ENCODE measurements around the gene CFAP97.

The CFAP97 gene

GRCh38 chr4:185227131-185227551, 23.3 kb upstream of the CFAP97 start:
- H3K27me3 ChIP-seq (ENCODE audit: control insufficient read depth, insufficient read depth, low read length), result no peaks in the 10 kb centered on the region
- no peak overlapping the region for H2AFZ ChIP-seq
- no peak overlapping the region for H3K4me2 ChIP-seq (ENCODE audit: low read length)
- peaks cover 5% of the 10 kb centered on the region for H3K79me2 ChIP-seq
- no peak overlapping the region for H3K9ac ChIP-seq
- no peaks in the 10 kb centered on the region for H3K9me3 ChIP-seq (ENCODE audit: control insufficient read depth, low read length)
- TF ChIP-seq CTCF (IDR thresholded peaks at IDR 0.05), result no peak
- no peak overlapping the region for H3K4me3 ChIP-seq (ENCODE audit: low read depth, low read length)
- H3K27ac ChIP-seq, result no peak overlapping the region
- peaks cover 2% of the 10 kb centered on the region for H3K4me1 ChIP-seq
- no peaks in the 10 kb centered on the region for H3K36me3 ChIP-seq (ENCODE audit: control insufficient read depth, insufficient read depth, low read length)

- no peak for TF ChIP-seq CTCF (IDR thresholded peaks at IDR 0.05)
- Histone ChIP-seq H3K36me3 (ENCODE audit: control insufficient read depth, insufficient read depth, low read length) (no peaks in the 10 kb centered on the region), H3K4me1 (peaks cover 2% of the 10 kb centered on the region), H3K4me2 (ENCODE audit: low read length) (no peak overlapping the region), H3K9ac (no peak overlapping the region), H3K27me3 (ENCODE audit: control insufficient read depth, insufficient read depth, low read length) (no peaks in the 10 kb centered on the region), H3K4me3 (ENCODE audit: low read depth, low read length) (no peak overlapping the region), H3K27ac (no peak overlapping the region), H3K9me3 (ENCODE audit: control insufficient read depth, low read length) (no peaks in the 10 kb centered on the region), H2AFZ (no peak overlapping the region), H3K79me2 (peaks cover 9% of the 10 kb centered on the region)
Observed at GRCh38 chr4:185225940-185226339, 22.1 kb upstream of the CFAP97 start.

GRCh38 chr4:185224597-185224996, 20.8 kb upstream of the CFAP97 start:
- TF ChIP-seq CTCF (IDR thresholded peaks at IDR 0.05), result no peak
- Histone ChIP-seq H3K4me3 (ENCODE audit: low read depth, low read length) (no peak overlapping the region), H3K9me3 (ENCODE audit: control insufficient read depth, low read length) (no peaks in the 10 kb centered on the region), H3K4me1 (peaks cover 2% of the 10 kb centered on the region), H3K9ac (no peak overlapping the region), H3K79me2 (peaks cover 11% of the 10 kb centered on the region), H3K27ac (no peak overlapping the region), H3K27me3 (ENCODE audit: control insufficient read depth, insufficient read depth, low read length) (no peaks in the 10 kb centered on the region), H3K36me3 (ENCODE audit: control insufficient read depth, insufficient read depth, low read length) (no peaks in the 10 kb centered on the region), H2AFZ (no peak overlapping the region), H3K4me2 (ENCODE audit: low read length) (no peak overlapping the region)

GRCh38 chr4:185222598-185222997, 18.8 kb upstream of the CFAP97 start:
- TF ChIP-seq CTCF (IDR thresholded peaks at IDR 0.05), result no peak
- H3K9ac ChIP-seq, result no peak overlapping the region
- peaks cover 2% of the 10 kb centered on the region for H3K4me1 ChIP-seq
- H3K27me3 ChIP-seq (ENCODE audit: control insufficient read depth, insufficient read depth, low read length), result no peaks in the 10 kb centered on the region
- no peaks in the 10 kb centered on the region for H3K9me3 ChIP-seq (ENCODE audit: control insufficient read depth, low read length)
- H3K4me2 ChIP-seq (ENCODE audit: low read length), result no peak overlapping the region
- H3K36me3 ChIP-seq (ENCODE audit: control insufficient read depth, insufficient read depth, low read length), result no peaks in the 10 kb centered on the region
- no peak overlapping the region for H2AFZ ChIP-seq
- H3K79me2 ChIP-seq, result peaks cover 11% of the 10 kb centered on the region
- no peak overlapping the region for H3K4me3 ChIP-seq (ENCODE audit: low read depth, low read length)
- no peak overlapping the region for H3K27ac ChIP-seq

GRCh38 chr4:185221912-185222311, 18.1 kb upstream of the CFAP97 start:
- Histone ChIP-seq H3K9ac (no peak overlapping the region), H3K9me3 (ENCODE audit: control insufficient read depth, low read length) (no peaks in the 10 kb centered on the region), H3K4me1 (no peaks in the 10 kb centered on the region)

More at GRCh38 chr4:185221912-185222311, 18.1 kb upstream of the CFAP97 start:
- Histone ChIP-seq H2AFZ (no peak overlapping the region), H3K36me3 (ENCODE audit: control insufficient read depth, insufficient read depth, low read length) (no peaks in the 10 kb centered on the region), H3K79me2 (peaks cover 7% of the 10 kb centered on the region), H3K27me3 (ENCODE audit: control insufficient read depth, insufficient read depth, low read length) (no peaks in the 10 kb centered on the region), H3K4me2 (ENCODE audit: low read length) (no peak overlapping the region), H3K4me3 (ENCODE audit: low read depth, low read length) (no peak overlapping the region), H3K27ac (no peak overlapping the region)
- no peak for TF ChIP-seq CTCF (IDR thresholded peaks at IDR 0.05)
